Measurements from ENCODE around the gene POLR1A.

DNA sequence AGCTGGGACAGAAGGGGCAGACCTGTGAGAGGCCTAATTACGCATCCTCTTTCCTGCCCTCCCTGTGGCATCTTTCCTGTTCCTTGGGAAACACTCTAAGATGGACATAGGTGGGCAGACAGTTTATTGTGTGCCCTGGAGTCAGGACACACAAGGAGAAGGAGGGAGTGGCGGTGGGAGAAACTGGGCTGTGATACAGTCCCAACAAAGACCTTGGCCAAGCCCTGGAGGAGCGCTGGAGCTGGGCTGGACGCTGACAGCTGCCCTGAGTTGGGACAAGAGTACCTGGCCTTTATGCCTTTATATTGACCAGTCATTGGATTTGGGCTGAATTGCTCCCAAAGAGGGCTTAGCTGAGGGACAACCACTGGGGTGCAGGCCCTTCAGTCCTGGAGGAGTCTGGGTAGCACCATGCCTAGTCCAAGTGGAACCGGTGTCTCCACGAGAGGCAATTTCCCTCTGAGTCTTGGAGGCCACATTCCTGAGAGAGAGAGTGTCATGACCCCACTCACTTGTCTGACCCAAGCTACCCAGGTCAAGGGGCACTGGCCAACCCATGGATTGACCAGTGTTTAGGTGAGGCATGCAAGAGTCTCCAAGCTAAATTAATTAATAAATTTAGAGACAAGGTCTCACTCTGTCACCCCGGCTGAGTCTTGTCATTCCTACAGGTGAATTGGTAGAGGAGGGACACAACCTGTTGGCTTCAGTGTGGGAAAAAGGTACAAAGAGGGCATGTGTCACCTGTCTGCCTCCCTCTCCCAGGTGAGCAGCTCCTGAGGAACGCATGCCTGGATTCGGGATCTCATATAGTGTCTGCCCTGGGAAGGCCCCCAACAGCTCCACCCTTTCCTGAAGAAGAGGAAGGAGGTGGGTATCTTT, 109.8 kb downstream of the POLR1A start:
- TF ChIP-seq EZH2 (IDR thresholded peaks at IDR 0.05; ENCODE audit: borderline replicate concordance, low read depth, low read length, severe bottlenecking), result no peak
- TF ChIP-seq, protein P1, sequence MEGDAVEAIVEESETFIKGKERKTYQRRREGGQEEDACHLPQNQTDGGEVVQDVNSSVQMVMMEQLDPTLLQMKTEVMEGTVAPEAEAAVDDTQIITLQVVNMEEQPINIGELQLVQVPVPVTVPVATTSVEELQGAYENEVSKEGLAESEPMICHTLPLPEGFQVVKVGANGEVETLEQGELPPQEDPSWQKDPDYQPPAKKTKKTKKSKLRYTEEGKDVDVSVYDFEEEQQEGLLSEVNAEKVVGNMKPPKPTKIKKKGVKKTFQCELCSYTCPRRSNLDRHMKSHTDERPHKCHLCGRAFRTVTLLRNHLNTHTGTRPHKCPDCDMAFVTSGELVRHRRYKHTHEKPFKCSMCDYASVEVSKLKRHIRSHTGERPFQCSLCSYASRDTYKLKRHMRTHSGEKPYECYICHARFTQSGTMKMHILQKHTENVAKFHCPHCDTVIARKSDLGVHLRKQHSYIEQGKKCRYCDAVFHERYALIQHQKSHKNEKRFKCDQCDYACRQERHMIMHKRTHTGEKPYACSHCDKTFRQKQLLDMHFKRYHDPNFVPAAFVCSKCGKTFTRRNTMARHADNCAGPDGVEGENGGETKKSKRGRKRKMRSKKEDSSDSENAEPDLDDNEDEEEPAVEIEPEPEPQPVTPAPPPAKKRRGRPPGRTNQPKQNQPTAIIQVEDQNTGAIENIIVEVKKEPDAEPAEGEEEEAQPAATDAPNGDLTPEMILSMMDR (IDR thresholded peaks at IDR 0.05; ENCODE audit: borderline replicate concordance, extremely low read depth, low read length, poor library complexity, severe bottlenecking), result no peak

Data from DND-41 (cell line).